GM18505 (cell line): ENCODE data around the gene DLGAP1.
"Not testable (repeated sequence)": the region's sequence is repeated elsewhere in the genome, so short reads cannot be mapped to it uniquely, and the experiment has no call there.

ENCODE experiments used
- ATAC-seq: cut with Tn5 transposase; IDR thresholded peaks from one replicate; pipeline ENCODE4 v1.9.1; 2021; ENCODE audit not compliant: unreplicated experiment
- POLR2A ChIP-seq: IDR thresholded peaks from 4 replicates; pipeline ENCODE4 v1.6.1; 2011; ENCODE audit warnings: borderline replicate concordance; ENCODE audit not compliant: insufficient read depth, insufficient read length; ENCODE audit errors: extremely low read depth

The DLGAP1 gene

DNA sequence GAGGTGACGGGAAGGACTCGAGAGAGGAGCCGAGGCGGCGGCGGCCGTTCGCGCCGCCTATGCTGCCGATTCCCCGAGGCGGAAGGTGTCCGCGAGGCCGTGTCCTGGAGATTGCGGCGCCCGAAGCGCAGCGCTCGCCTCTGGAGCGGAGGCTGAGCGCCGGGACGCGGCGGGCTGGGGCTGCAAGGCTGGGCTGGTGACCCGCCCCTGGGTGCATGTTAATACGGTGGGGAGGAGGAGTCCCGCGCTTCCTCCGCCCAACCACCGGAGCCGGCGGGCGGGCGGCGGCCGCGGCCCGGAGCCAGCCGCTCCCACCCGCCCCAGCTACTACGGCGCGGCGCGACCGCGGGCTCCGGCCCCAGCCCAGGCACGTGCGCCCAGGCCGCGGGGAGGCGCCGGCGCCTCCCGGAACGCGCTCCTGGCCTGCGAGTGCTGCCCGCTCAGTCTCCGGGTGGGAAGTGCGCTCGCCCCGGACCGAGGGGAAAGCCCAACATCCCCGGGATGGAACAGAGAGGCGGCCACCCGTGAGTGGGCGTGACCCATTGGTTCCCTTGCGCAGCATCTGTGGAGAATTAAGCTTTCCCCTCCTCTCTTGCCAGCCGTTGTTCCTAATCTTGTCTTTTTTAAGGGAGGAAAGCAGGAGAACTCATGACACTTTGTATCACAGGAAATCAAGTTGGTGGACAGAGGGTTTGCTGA is at the start of gene DLGAP1:
TSS of gene DLGAP1 (minus strand) at position 195 of the 699 bp plus-strand sequence.
- TF ChIP-seq POLR2A: no peak
- ATAC-seq: no peak

GRCh38 chr18:4494703-4495284 is 39.7 kb upstream of the DLGAP1 start:
- not testable (repeated sequence) for ATAC-seq

GRCh38 chr18:4468511-4468910 is 13.4 kb upstream of the DLGAP1 start:
- TF ChIP-seq POLR2A: no peak
- ATAC-seq: no peak

DNA sequence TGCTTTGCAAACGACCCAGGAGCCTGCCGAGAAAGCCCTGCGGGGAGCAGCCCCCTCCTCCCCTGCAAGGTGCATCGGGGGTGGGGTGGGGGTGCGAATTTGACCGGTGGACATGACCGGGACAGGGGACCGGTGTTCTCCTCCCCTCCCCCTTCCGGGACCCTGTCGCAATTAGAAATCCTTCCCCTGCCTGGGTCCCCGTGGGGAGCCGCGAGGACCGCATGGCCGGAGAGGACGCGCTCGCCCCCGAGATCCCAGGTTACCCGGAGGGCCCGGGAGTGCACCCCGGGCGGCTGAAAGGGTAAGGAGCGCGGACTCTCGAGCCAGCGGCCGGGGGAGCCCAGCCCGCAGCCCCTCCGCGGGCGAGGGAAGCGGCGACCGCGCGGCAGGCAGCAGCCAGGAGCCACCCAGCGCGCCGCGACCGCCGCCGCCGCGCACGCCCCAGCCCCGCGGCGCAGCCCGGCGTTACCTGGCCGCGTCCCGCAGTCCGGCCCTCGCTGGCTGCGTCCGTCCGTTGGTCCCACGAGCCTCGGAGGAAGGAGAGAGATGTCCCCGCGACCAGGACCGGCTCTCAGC is 482 bp downstream of the DLGAP1 start:
- TF ChIP-seq POLR2A: no peak
- ATAC-seq: no peak

GRCh38 chr18:4453874-4454536 is 1.1 kb downstream of the DLGAP1 start:
- ATAC-seq: no peak
- no peak for TF ChIP-seq POLR2A

DNA sequence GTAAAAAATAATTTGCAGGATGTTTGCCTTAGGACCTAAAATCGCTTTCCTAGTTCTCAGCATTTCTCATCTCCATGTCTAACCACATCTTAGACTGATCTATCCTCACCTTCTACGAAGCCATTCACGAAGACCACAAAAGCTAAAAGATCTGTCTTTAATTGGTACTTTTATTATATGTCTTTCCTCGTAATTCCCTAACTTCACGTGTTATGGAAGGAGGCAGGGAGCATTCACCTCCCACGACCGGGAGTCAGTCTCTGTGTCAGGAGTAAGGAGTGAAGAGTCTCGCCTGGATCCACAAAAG is 1.6 kb downstream of the DLGAP1 start:
- no peak for TF ChIP-seq POLR2A
- ATAC-seq: no peak

- ATAC-seq: no peak
- no peak for TF ChIP-seq POLR2A
Measured at GRCh38 chr18:4450065-4450658, 4.9 kb downstream of the DLGAP1 start.

GRCh38 chr18:4445902-4446301 is 9.2 kb downstream of the DLGAP1 start:
- ATAC-seq: no peak
- TF ChIP-seq POLR2A: no peak

DNA sequence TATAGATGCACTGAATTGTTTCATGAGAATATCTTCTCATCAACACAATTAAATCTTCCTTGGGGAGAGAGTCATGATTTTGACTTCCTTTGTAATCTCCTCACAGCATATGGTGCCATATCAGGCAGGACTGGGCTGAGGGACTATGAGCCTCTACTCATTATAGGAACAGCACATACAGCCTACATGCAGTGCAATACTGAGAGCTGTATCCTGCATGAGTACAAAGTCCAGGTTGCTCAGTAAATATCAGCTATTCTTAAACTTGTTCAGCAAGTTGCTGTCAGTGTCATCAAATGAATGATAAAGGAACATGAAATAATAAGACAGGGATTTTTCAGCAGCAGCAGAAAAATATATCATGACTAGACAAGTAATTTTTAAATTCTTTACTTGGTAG is 10.8 kb downstream of the DLGAP1 start:
- no peak for ATAC-seq
- TF ChIP-seq POLR2A: no peak

DNA sequence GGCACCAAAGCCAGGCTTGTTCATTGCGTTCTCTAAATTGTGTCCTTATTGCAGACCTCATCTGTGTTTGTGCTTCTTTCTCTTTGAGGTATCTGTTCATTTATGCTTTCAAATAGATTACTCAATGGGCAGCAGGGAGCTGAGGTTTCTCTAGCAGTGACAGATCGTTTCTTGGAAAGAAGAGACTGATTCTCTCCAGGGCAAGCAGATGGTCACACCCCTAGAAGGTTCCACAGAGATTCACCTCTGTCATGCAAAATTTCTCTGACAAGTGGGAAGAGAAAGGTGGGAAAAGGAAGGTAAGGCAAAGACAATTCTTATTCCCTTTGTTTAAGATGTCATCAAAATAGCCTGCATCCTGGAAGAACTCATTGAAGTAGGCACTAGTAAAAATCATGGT is 14.0 kb downstream of the DLGAP1 start:
- TF ChIP-seq POLR2A: no peak
- no peak for ATAC-seq

- no peak for ATAC-seq
- TF ChIP-seq POLR2A: no peak
Measured at GRCh38 chr18:4438938-4439337, 16.2 kb downstream of the DLGAP1 start.

- TF ChIP-seq POLR2A: no peak
- no peak for ATAC-seq
Measured at GRCh38 chr18:4433717-4434116, 21.4 kb downstream of the DLGAP1 start.

- TF ChIP-seq POLR2A: no peak
Measured at GRCh38 chr18:4430836-4431235, 24.3 kb downstream of the DLGAP1 start.

DNA sequence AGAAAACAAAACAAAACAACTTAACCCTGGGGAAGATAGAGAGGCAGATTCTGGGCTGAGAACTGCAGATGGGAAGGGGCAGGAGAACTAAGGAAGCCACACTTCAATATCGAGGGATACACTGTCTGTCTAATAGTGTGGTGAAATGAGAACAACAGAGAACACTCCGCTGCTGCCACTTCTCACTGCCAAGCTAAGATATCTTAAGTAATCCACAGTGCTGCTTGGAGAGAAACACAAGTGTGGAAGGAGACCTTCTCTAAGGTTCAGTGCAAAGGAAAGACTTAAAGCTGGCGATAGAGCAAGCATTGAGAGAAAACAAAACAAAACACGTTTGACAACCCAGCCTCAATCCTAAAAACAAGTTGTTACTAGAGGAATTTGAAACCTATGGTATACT is 37.4 kb downstream of the DLGAP1 start:
- ATAC-seq: no peak
- no peak for TF ChIP-seq POLR2A

More at GRCh38 chr18:4430836-4431235, 24.3 kb downstream of the DLGAP1 start:
- ATAC-seq: no peak

DNA sequence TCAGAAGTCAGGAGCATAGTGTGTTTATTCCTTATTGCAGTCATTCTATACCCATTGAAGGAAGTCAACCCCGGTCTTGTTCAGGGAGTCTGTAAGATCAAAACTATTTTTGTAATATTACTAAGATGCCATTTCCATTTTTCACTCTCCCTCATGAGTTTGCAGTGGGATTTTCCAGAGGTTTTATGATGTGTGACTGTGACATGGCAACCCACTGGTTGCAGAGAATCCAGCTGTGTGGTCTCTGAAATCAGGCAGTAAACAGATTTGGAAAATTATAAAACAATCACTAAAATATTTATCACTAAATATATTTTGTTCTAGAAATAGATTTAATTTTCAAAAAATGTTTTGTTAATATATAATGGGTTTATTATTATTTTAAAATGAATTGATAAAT is 38.1 kb downstream of the DLGAP1 start:
- ATAC-seq: no peak
- no peak for TF ChIP-seq POLR2A

- no peak for TF ChIP-seq POLR2A
- no peak for ATAC-seq
Measured at GRCh38 chr18:4412286-4412685, 42.8 kb downstream of the DLGAP1 start.
